HepG2 (cell line): Measurements from ENCODE around the gene SMPD3. TPM values are rescaled to one million over a fixed set of nuclear protein-coding genes. Genes with fewer than 3 reads are reported as not detected.

Experiments
- ARID4A ChIP-seq: sonication (generic); formaldehyde crosslinking; IDR thresholded peaks from 2 replicates; pipeline ENCODE4 v1.5.0; 2020; ENCODE audit warnings: mild to moderate bottlenecking, missing genetic modification reagents, borderline replicate concordance
- ATF7 ChIP-seq, 2 experiments: fragments of 450-650 bp in 1 of 2; sonication (generic) in 1 of 2; formaldehyde crosslinking in 1 of 2; IDR thresholded peaks; 2 replicates each; pipeline versions ENCODE4 v1.4.0 to v1.6.1; 2016 to 2020; ENCODE audit warnings: antibody characterized with exemption in 1 of 2, mild to moderate bottlenecking in 1 of 2, missing genetic modification reagents in 1 of 2
- CC2D1A ChIP-seq: sonication (generic); formaldehyde crosslinking; IDR thresholded peaks from 2 replicates; pipeline ENCODE4 v1.8.1; 2023; ENCODE audit warnings: mild to moderate bottlenecking, missing genetic modification reagents
- CEBPZ ChIP-seq: IDR thresholded peaks from 2 replicates; pipeline ENCODE4 v1.6.1; 2012; ENCODE audit warnings: low read length, improper control_type of control experiment
- DNMT1 ChIP-seq: sonication (generic); formaldehyde crosslinking; IDR thresholded peaks from 2 replicates; pipeline ENCODE4 v1.5.1; 2020; ENCODE audit warnings: mild to moderate bottlenecking, missing genetic modification reagents
- DRAP1 ChIP-seq: IDR thresholded peaks from 2 replicates; pipeline ENCODE4 v1.6.1; 2016; ENCODE audit warnings: missing genetic modification reagents, missing compliant biosample characterization
- FOXA3 ChIP-seq: IDR thresholded peaks from 2 replicates; pipeline ENCODE4 v1.6.1; 2016; ENCODE audit warnings: missing genetic modification reagents, missing compliant biosample characterization
- JUNB ChIP-seq: sonication (generic); formaldehyde crosslinking; IDR thresholded peaks from 2 replicates; pipeline ENCODE4 v1.8.0; 2022; ENCODE audit warnings: missing genetic modification reagents, mild to moderate bottlenecking, borderline replicate concordance
- MLLT10 ChIP-seq: sonication (generic); formaldehyde crosslinking; IDR thresholded peaks from 2 replicates; pipeline ENCODE4 v1.4.0; 2020; ENCODE audit warnings: missing genetic modification reagents
- MTF1 ChIP-seq: sonication (generic); formaldehyde crosslinking; IDR thresholded peaks from 2 replicates; pipeline ENCODE4 v1.5.0; 2020; ENCODE audit warnings: missing genetic modification reagents
- RCOR2 ChIP-seq: IDR thresholded peaks from 2 replicates; pipeline ENCODE4 v1.6.1; 2016; ENCODE audit warnings: missing biosample characterization, missing genetic modification reagents
- RFX3 ChIP-seq: IDR thresholded peaks from 2 replicates; pipeline ENCODE4 v1.6.1; 2016; ENCODE audit warnings: missing biosample characterization, missing genetic modification reagents
- RNF2 ChIP-seq: fragments of 450-650 bp; conservative IDR thresholded peaks from 2 replicates; pipeline ENCODE4 v1.6.1; 2016; ENCODE audit warnings: low read depth
- SMAD1 ChIP-seq: sonication (generic); formaldehyde crosslinking; IDR thresholded peaks from 2 replicates; pipeline ENCODE4 v1.4.0; 2020; ENCODE audit warnings: missing genetic modification reagents, low read depth, mild to moderate bottlenecking, borderline replicate concordance
- SNAPC2 ChIP-seq: sonication (generic); formaldehyde crosslinking; IDR thresholded peaks from 2 replicates; pipeline ENCODE4 v1.8.1; 2022; ENCODE audit warnings: mild to moderate bottlenecking, missing genetic modification reagents
- ZMYM2 ChIP-seq: sonication (generic); formaldehyde crosslinking; IDR thresholded peaks from 2 replicates; pipeline ENCODE4 v1.8.0; 2022; ENCODE audit warnings: mild to moderate bottlenecking, missing genetic modification reagents
- ZNF382 ChIP-seq: sonication (generic); formaldehyde crosslinking; IDR thresholded peaks from 2 replicates; pipeline ENCODE4 v1.5.0; 2020; ENCODE audit warnings: missing genetic modification reagents, mild to moderate bottlenecking, borderline replicate concordance
- ZNF562 ChIP-seq: sonication (generic); formaldehyde crosslinking; IDR thresholded peaks from 2 replicates; pipeline ENCODE4 v1.8.0; 2022; ENCODE audit warnings: missing genetic modification reagents, borderline replicate concordance
- ZNF564 ChIP-seq: sonication (generic); formaldehyde crosslinking; IDR thresholded peaks from 2 replicates; pipeline ENCODE4 v1.8.1; 2023; ENCODE audit warnings: mild to moderate bottlenecking, missing genetic modification reagents
- ZNF567 ChIP-seq: sonication (generic); formaldehyde crosslinking; IDR thresholded peaks from 2 replicates; pipeline ENCODE4 v1.8.1; 2023; ENCODE audit warnings: mild to moderate bottlenecking, missing genetic modification reagents, borderline replicate concordance
- ZNF777 ChIP-seq: sonication (generic); formaldehyde crosslinking; IDR thresholded peaks from 2 replicates; pipeline ENCODE4 v1.4.0; 2020; ENCODE audit warnings: missing genetic modification reagents
- ZNF878 ChIP-seq: sonication (generic); formaldehyde crosslinking; IDR thresholded peaks from 2 replicates; pipeline ENCODE4 v1.8.1; 2023; ENCODE audit warnings: mild to moderate bottlenecking, missing genetic modification reagents, moderate library complexity
- ZZZ3 ChIP-seq: sonication (generic); formaldehyde crosslinking; IDR thresholded peaks from 2 replicates; pipeline ENCODE4 v1.4.0; 2020; ENCODE audit warnings: missing genetic modification reagents, mild to moderate bottlenecking, borderline replicate concordance
- polyA plus RNA-seq, 8 experiments: library from polyadenylated mRNA; depleted of rRNA in 3 of 8; stranded (reverse) in 7 of 8; unstranded in 1 of 8; fragments of >200 nt; fragmentation: Illumina TruSeq in 4 of 8; extraction: Trizol in 4 of 8; gene quantifications; 2 replicates each; pipeline versions ENCODE4 v1.2.1 to v1.2.3, GENCODE V29; 2011 to 2016; ENCODE audit warnings: low read depth in 4 of 8, missing spikeins in 1 of 8, mixed read lengths in 1 of 8; ENCODE audit not compliant: insufficient read depth in 1 of 8
- total RNA-seq, 5 experiments: library from RNA; depleted of rRNA; stranded (reverse); fragments of >200 nt; fragmentation: Illumina TruSeq; extraction: Trizol; gene quantifications; 2 replicates each; pipeline ENCODE4 v1.2.3, GENCODE V29; 2016; ENCODE audit warnings: low read depth in 1 of 5

The SMPD3 gene
- total and polyA plus RNA-seq, 2 of the 13 experiments (the other 11 are each of a cell fraction or from before 2014, with no cell fraction given), result 0.07 to 0.32 TPM

GRCh38 chr16:68363658-68364521 is 84.4 kb downstream of the SMPD3 start (continued):
- TF ChIP-seq DRAP1 (CRISPR knock-in tag), result peak; percentile 37; the same call in 1 of the 2 replicates
- peak; percentile 20 for TF ChIP-seq FOXA3
- no peak for TF ChIP-seq RCOR2 (CRISPR knock-in tag)
- TF ChIP-seq SNAPC2 (CRISPR knock-in tag), result no peak
- no peak for TF ChIP-seq MTF1 (CRISPR knock-in tag)
- TF ChIP-seq CC2D1A (CRISPR knock-in tag), result no peak
- no peak for TF ChIP-seq DNMT1 (CRISPR knock-in tag)
- no peak for TF ChIP-seq SMAD1 (CRISPR knock-in tag)
- TF ChIP-seq ATF7 (IDR thresholded peaks at IDR 0.05), result no peak
- no peak for TF ChIP-seq ATF7 (CRISPR knock-in tag; IDR thresholded peaks at IDR 0.05)
- no peak for TF ChIP-seq MLLT10 (CRISPR knock-in tag)
- no peak; the same call in 1 of the 2 replicates for TF ChIP-seq ARID4A (CRISPR knock-in tag)
- no peak for TF ChIP-seq ZNF567 (CRISPR knock-in tag)
- TF ChIP-seq JUNB, result no peak
- TF ChIP-seq RFX3, result no peak
- no peak for TF ChIP-seq ZNF777 (CRISPR knock-in tag)
- no peak for TF ChIP-seq ZNF564 (CRISPR knock-in tag)
- no peak for TF ChIP-seq ZMYM2 (CRISPR knock-in tag)
- TF ChIP-seq ZNF562 (CRISPR knock-in tag), result no peak
- TF ChIP-seq ZZZ3 (CRISPR knock-in tag), result 0 out of 2 replicates have a peak, but pooled peaks have one; percentile 17
- no peak for TF ChIP-seq CEBPZ
- no peak for TF ChIP-seq ZNF878 (CRISPR knock-in tag)
- no peak for TF ChIP-seq ZNF382 (CRISPR knock-in tag)
- TF ChIP-seq RNF2, result no peak
